ENCODE data around the gene ANAPC2.

ANAPC2 gene

GRCh38 chr9:137191245-137191644 lies 2.9 kb upstream of the ANAPC2 start:
- DNase-seq, result no peak

- no peak for DNase-seq
These were observed 2.0 kb upstream of the ANAPC2 start for GRCh38 chr9:137190315-137190856.

GRCh38 chr9:137189297-137190295 lies 1.2 kb upstream of the ANAPC2 start:
- DNase-seq, result no peak

GRCh38 chr9:137188086-137188489 lies 272 bp downstream of the ANAPC2 start:
- DNase-seq, result no peak

- no peak for DNase-seq
These were observed 974 bp downstream of the ANAPC2 start for GRCh38 chr9:137187386-137187785.

GRCh38 chr9:137186385-137186784 lies 2.0 kb downstream of the ANAPC2 start:
- DNase-seq, result no peak

GRCh38 chr9:137185921-137186320 lies 2.4 kb downstream of the ANAPC2 start:
- no peak for DNase-seq

- DNase-seq, result no peak
These were observed 3.3 kb downstream of the ANAPC2 start for GRCh38 chr9:137184881-137185660.

- DNase-seq, result no peak
These were observed 4.3 kb downstream of the ANAPC2 start for GRCh38 chr9:137183980-137184595.

- DNase-seq, result no peak
These were observed 5.5 kb downstream of the ANAPC2 start for GRCh38 chr9:137182836-137183235.

GRCh38 chr9:137181680-137182079 lies 6.7 kb downstream of the ANAPC2 start:
- DNase-seq, result no peak

GRCh38 chr9:137180491-137180890 lies 7.9 kb downstream of the ANAPC2 start:
- DNase-seq, result no peak

GRCh38 chr9:137179761-137180160 lies 8.6 kb downstream of the ANAPC2 start:
- DNase-seq, result no peak

GRCh38 chr9:137178939-137179630 lies 9.3 kb downstream of the ANAPC2 start:
- no peak for DNase-seq

GRCh38 chr9:137178201-137178938 lies 10.0 kb downstream of the ANAPC2 start:
- DNase-seq, result no peak

- DNase-seq, result no peak
These were observed 11.8 kb downstream of the ANAPC2 start for GRCh38 chr9:137176302-137177182.

GRCh38 chr9:137175345-137175961 lies 12.9 kb downstream of the ANAPC2 start:
- DNase-seq, result no peak

GRCh38 chr9:137174722-137175293 lies 13.6 kb downstream of the ANAPC2 start:
- DNase-seq, result no peak

- no peak for DNase-seq
These were observed 14.3 kb downstream of the ANAPC2 start for GRCh38 chr9:137173796-137174664.

All from NCI-H526 treated with DMSO at 0.1 percent for 48 hours (cell line).